HepG2 (cell line): ENCODE results near the gene SLC22A5. TPM values are rescaled to one million over a fixed set of nuclear protein-coding genes. Genes with fewer than 3 reads are reported as not detected.

ENCODE experiments used
- ATAC-seq: fragments of 200-7000 bp; cut with Tn5 transposase; 3 replicates; pipeline ENCODE4 v1.9.1; 2020; ENCODE audit warnings: mild to moderate bottlenecking, moderate library complexity
- BruUV-seq: library from RNA; stranded (reverse); fragments of 400-500 nt; replicated peaks from 2 replicates; lab custom pipeline; 2021; lab: Mats Ljungman, UMichigan
- CTCF ChIA-PET: fragments of 300-600 bp; formaldehyde crosslinking; extraction: SDS; loops from one replicate; lab custom pipeline; 2021; ENCODE audit warnings: low total read pairs, inconsistent platforms, low intra/inter-chr PET ratio; lab: Yijun Ruan, JAX
- POLR2A ChIA-PET: fragments of 350-600 bp; sonication (Branson Sonifier 250); formaldehyde crosslinking; loops from one replicate; lab custom pipeline; 2020; ENCODE audit warnings: antibody characterized with exemption, inconsistent platforms; lab: Yijun Ruan, JAX
- DNase-seq: peaks from one replicate; pipeline ENCODE4 v3.0.0-alpha.2; 2015; ENCODE audit warnings: low spot score
- FAIRE-seq: peaks from 3 replicates; lab custom pipeline; 2011; peaks lifted over from hg19 to GRCh38; lab: Jason Lieb, UNC
- H2AFZ ChIP-seq: one replicate; pipeline ENCODE4 v1.6.1; 2011; ENCODE audit warnings: low read length, inconsistent platforms
- H3K27ac ChIP-seq: fragments of 300-600 bp; 3 replicates; pipeline ENCODE4 v1.8.0; 2011; ENCODE audit warnings: mixed run types, mild to moderate bottlenecking, mixed read lengths, low read length, inconsistent platforms; ENCODE audit not compliant: insufficient read depth; ENCODE audit errors: extremely low read length
- H3K27me3 ChIP-seq, 2 experiments: fragments of 200-600 bp in 1 of 2; 2 replicates in 1 of 2; 3 replicates in 1 of 2; pipeline versions ENCODE4 v1.6.0 to v1.8.0; 2011; ENCODE audit warnings: low read length in 2 of 2, mild to moderate bottlenecking in 2 of 2, moderate library complexity in 2 of 2, inconsistent platforms in 1 of 2; ENCODE audit not compliant: insufficient read depth in 2 of 2, control insufficient read depth in 1 of 2
- H3K36me3 ChIP-seq, 2 experiments: fragments of 200-600 bp in 1 of 2; replicated peaks in 1 of 2; 2 replicates in 1 of 2; 3 replicates in 1 of 2; pipeline versions ENCODE4 v1.5.1 to v1.8.0; 2011; ENCODE audit warnings: low read length in 2 of 2, inconsistent platforms in 1 of 2; ENCODE audit not compliant: insufficient read depth in 2 of 2, control insufficient read depth in 1 of 2
- H3K4me1 ChIP-seq: 2 replicates; pipeline ENCODE4 v1.5.1; 2012; ENCODE audit warnings: low read length, inconsistent platforms; ENCODE audit not compliant: insufficient read depth
- H3K4me2 ChIP-seq: 2 replicates; pipeline ENCODE4 v1.6.0; 2011; ENCODE audit warnings: low read depth, low read length, inconsistent platforms
- H3K4me3 ChIP-seq, 3 experiments: fragments of 200-600 bp in 1 of 3; sonication (generic), shearing (Covaris generic) in 1 of 3; replicated peaks in 1 of 3; 2 replicates each; pipeline ENCODE4 v1.5.1; 2011 to 2016; ENCODE audit warnings: low read length in 3 of 3, inconsistent platforms in 2 of 3, low read depth in 2 of 3, mild to moderate bottlenecking in 2 of 3, control low read depth in 1 of 3, mixed read lengths in 1 of 3; ENCODE audit not compliant: insufficient read depth in 1 of 3
- H3K79me2 ChIP-seq: one replicate; pipeline ENCODE4 v1.6.1; 2011; ENCODE audit warnings: low read length, inconsistent platforms; ENCODE audit not compliant: insufficient read depth
- H3K9ac ChIP-seq: 2 replicates; pipeline ENCODE4 v1.6.0; 2011; ENCODE audit warnings: mild to moderate bottlenecking, low read depth, low read length, inconsistent platforms; ENCODE audit not compliant: insufficient read depth
- H3K9me3 ChIP-seq: 2 replicates; pipeline ENCODE4 v1.5.1; 2012; ENCODE audit warnings: mild to moderate bottlenecking, low read length
- H4K20me1 ChIP-seq: 2 replicates; pipeline ENCODE4 v1.6.0; 2011; ENCODE audit warnings: inconsistent platforms, mild to moderate bottlenecking, low read length, moderate library complexity; ENCODE audit not compliant: insufficient read depth
- ASH2L ChIP-seq: fragments of 300-600, 200-600 bp; sonication (generic); IDR thresholded peaks from 2 replicates; pipeline ENCODE4 v1.7.0; 2017; ENCODE audit warnings: low read depth, mild to moderate bottlenecking, moderate library complexity, mixed read lengths, low read length; ENCODE audit not compliant: insufficient read length
- BORCS8-MEF2B ChIP-seq: sonication (generic); formaldehyde crosslinking; IDR thresholded peaks from 2 replicates; pipeline ENCODE4 v1.8.0; 2022; ENCODE audit warnings: mild to moderate bottlenecking, missing genetic modification reagents
- CBX1 ChIP-seq: IDR thresholded peaks from one replicate; pipeline ENCODE4 v1.6.1; 2016; ENCODE audit warnings: antibody characterized with exemption, low read depth
- MTA3 ChIP-seq: sonication (generic); formaldehyde crosslinking; IDR thresholded peaks from 2 replicates; pipeline ENCODE4 v1.4.0; 2020; ENCODE audit warnings: missing genetic modification reagents
- POLR2AphosphoS5 ChIP-seq: IDR thresholded peaks from 2 replicates; pipeline ENCODE4 v1.6.1; 2012; ENCODE audit warnings: low read depth, low read length
- THAP7 ChIP-seq: sonication (generic); formaldehyde crosslinking; IDR thresholded peaks from 2 replicates; pipeline ENCODE4 v1.8.1; 2023; ENCODE audit warnings: mild to moderate bottlenecking, missing genetic modification reagents
- ZBTB14 ChIP-seq: sonication (generic); formaldehyde crosslinking; IDR thresholded peaks from 2 replicates; pipeline ENCODE4 v1.4.0; 2020; ENCODE audit warnings: missing genetic modification reagents
- ZNF260 ChIP-seq: sonication (generic); formaldehyde crosslinking; IDR thresholded peaks from 2 replicates; pipeline ENCODE4 v1.4.0; 2020; ENCODE audit warnings: missing genetic modification reagents, low read depth, mild to moderate bottlenecking, borderline replicate concordance
- ZNF44 ChIP-seq: sonication (generic); formaldehyde crosslinking; IDR thresholded peaks from 2 replicates; pipeline ENCODE4 v1.5.1; 2020; ENCODE audit warnings: mild to moderate bottlenecking, missing genetic modification reagents
- ZNF460 ChIP-seq: sonication (generic); formaldehyde crosslinking; IDR thresholded peaks from 2 replicates; pipeline ENCODE4 v1.5.1; 2020; ENCODE audit warnings: missing genetic modification reagents, mild to moderate bottlenecking, borderline replicate concordance
- ZNF646 ChIP-seq: sonication (generic); formaldehyde crosslinking; IDR thresholded peaks from 2 replicates; pipeline ENCODE4 v1.9.0; 2021; ENCODE audit warnings: mild to moderate bottlenecking, missing genetic modification reagents
- WGBS: methylation state at CpG from one replicate; pipeline ENCODE4 v1.1.6; 2017; ENCODE audit warnings: low lambda C conversion rate; 5-methylcytosine and 5-hydroxymethylcytosine counted together
- in situ Hi-C: cut with HindIII; loops from 2 replicates; pipeline ENCODE4 v1.10.0; 2017; ENCODE audit warnings: low pct_unique_long_range_greater_than_20kb; ENCODE audit not compliant: extremely low pct_ligation_motif_present
- intact Hi-C: fragments of 100-400 bp; cut with micrococcal nuclease; formaldehyde crosslinking; loops from one replicate; pipeline ENCODE4 v1.10.0; 2022; ENCODE audit not compliant: unreplicated experiment
- polyA plus RNA-seq, 8 experiments: library from polyadenylated mRNA; depleted of rRNA in 3 of 8; stranded (reverse) in 7 of 8; unstranded in 1 of 8; fragments of >200 nt; fragmentation: Illumina TruSeq in 4 of 8; extraction: Trizol in 4 of 8; gene quantifications; 2 replicates each; pipeline versions ENCODE4 v1.2.1 to v1.2.3, GENCODE V29; 2011 to 2016; ENCODE audit warnings: low read depth in 4 of 8, missing spikeins in 1 of 8, mixed read lengths in 1 of 8; ENCODE audit not compliant: insufficient read depth in 1 of 8
- total RNA-seq, 5 experiments: library from RNA; depleted of rRNA; stranded (reverse); fragments of >200 nt; fragmentation: Illumina TruSeq; extraction: Trizol; gene quantifications; 2 replicates each; pipeline ENCODE4 v1.2.3, GENCODE V29; 2016; ENCODE audit warnings: low read depth in 1 of 5
- TF ChIP-seq, protein P1 (sequence below): sonication (generic); formaldehyde crosslinking; IDR thresholded peaks from 2 replicates; pipeline ENCODE4 v1.4.0; 2020; ENCODE audit warnings: missing genetic modification reagents

Gene SLC22A5
- total and polyA plus RNA-seq, 2 of the 13 experiments (the other 11 are each of a cell fraction or from before 2014, with no cell fraction given), result 7.1 to 15.1 TPM

DNA sequence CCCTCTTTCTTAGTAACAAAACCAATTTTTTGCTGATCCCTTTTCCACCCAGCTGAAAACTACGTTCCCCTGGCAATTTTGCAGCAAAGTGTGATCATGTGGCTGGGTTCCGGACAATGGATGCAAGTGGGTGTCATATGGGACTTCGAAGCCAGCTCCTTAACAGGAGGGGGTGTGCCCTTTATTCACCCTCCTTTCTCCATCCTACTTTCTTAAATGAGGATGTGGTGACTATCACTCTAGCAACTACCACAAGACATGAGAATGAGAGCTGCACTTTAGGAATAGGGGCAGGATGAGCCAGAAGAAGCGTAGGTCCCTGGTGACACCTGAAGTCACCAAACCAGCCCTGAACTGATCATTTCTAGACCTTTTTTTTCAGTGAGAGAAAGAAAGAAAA is 62.1 kb downstream of the SLC22A5 start (continued):
- no peak for TF ChIP-seq ZBTB14 (CRISPR knock-in tag)
- TF ChIP-seq POLR2AphosphoS5, result no peak
- TF ChIP-seq ZNF460, result no peak

GRCh38 chr5:132433141-132433540 is 63.6 kb downstream of the SLC22A5 start:
- no peaks in the 10 kb centered on the region for H3K79me2 ChIP-seq
- no peak overlapping the region for H2AFZ ChIP-seq
- H3K4me1 ChIP-seq, result peaks cover 36% of the 10 kb centered on the region
- intact Hi-C loops, result no loop called here
- no peak for DNase-seq
- H3K4me3 ChIP-seq, result no peak overlapping the region
- no peaks in the 10 kb centered on the region for H3K9me3 ChIP-seq
- in situ Hi-C loops, result no loop called here
- no peak for FAIRE-seq
- no peaks in the 10 kb centered on the region for H4K20me1 ChIP-seq
- no TSS peak for BruUV-seq
- no peak for ATAC-seq
- no peaks in the 10 kb centered on the region for H3K27me3 ChIP-seq
- H3K36me3 ChIP-seq, result no peaks in the 10 kb centered on the region
- H3K4me2 ChIP-seq, result no peak overlapping the region
- POLR2A ChIA-PET, result no interaction called here
- 93% methylated on average over 6 of the region's 6 CpGs for WGBS
- CTCF ChIA-PET, result no interaction called here
- H3K27ac ChIP-seq, result no peak overlapping the region
- no peak overlapping the region for H3K9ac ChIP-seq
- no peak for TF ChIP-seq MTA3
- no peak for TF ChIP-seq ZNF44 (CRISPR knock-in tag)
- TF ChIP-seq THAP7 (CRISPR knock-in tag), result no peak
- no peak for TF ChIP-seq BORCS8-MEF2B (CRISPR knock-in tag)
- no peak for TF ChIP-seq ZNF646 (CRISPR knock-in tag)
- TF ChIP-seq, protein P1, sequence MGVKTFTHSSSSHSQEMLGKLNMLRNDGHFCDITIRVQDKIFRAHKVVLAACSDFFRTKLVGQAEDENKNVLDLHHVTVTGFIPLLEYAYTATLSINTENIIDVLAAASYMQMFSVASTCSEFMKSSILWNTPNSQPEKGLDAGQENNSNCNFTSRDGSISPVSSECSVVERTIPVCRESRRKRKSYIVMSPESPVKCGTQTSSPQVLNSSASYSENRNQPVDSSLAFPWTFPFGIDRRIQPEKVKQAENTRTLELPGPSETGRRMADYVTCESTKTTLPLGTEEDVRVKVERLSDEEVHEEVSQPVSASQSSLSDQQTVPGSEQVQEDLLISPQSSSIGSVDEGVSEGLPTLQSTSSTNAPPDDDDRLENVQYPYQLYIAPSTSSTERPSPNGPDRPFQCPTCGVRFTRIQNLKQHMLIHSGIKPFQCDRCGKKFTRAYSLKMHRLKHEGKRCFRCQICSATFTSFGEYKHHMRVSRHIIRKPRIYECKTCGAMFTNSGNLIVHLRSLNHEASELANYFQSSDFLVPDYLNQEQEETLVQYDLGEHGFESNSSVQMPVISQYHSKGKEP, result no peak
- TF ChIP-seq CBX1, result no peak
- TF ChIP-seq ASH2L, result no peak
- no peak for TF ChIP-seq ZNF260 (CRISPR knock-in tag)
